HEK293 (cell line): ENCODE results near the gene LRFN2.

Source experiments
- CTCF ChIA-PET: fragments of 350-600 bp; formaldehyde crosslinking; extraction: SDS; loops from one replicate; lab custom pipeline; 2021; ENCODE audit warnings: antibody characterized with exemption; lab: Yijun Ruan, JAX
- POLR2A ChIA-PET: fragments of 300-600 bp; formaldehyde crosslinking; extraction: SDS; loops from one replicate; lab custom pipeline; 2020; ENCODE audit warnings: antibody characterized with exemption, inconsistent platforms; lab: Yijun Ruan, JAX
- H3K27ac ChIP-seq: fragments of 200-500 bp; sonication (Bioruptor generic); 2 replicates; pipeline ENCODE4 v1.5.1; 2014; ENCODE audit warnings: low read depth, low read length, control low read depth, inconsistent platforms; ENCODE audit errors: extremely low read depth
- H3K36me3 ChIP-seq, 2 experiments: fragments of 200-500 bp in 1 of 2; sonication (Bioruptor generic) in 1 of 2; 1 replicate in 1 of 2; 2 replicates in 1 of 2; pipeline ENCODE4 v1.5.1; 2014 to 2017; ENCODE audit warnings: inconsistent platforms in 2 of 2, low read length in 2 of 2; ENCODE audit not compliant: control insufficient read depth in 2 of 2, insufficient read depth in 1 of 2
- H3K4me1 ChIP-seq: fragments of 200-500 bp; sonication (Bioruptor generic); 2 replicates; pipeline ENCODE4 v1.5.1; 2014; ENCODE audit warnings: mild to moderate bottlenecking, low read length, inconsistent platforms; ENCODE audit not compliant: control insufficient read depth, insufficient read depth
- H3K4me3 ChIP-seq: 2 replicates; pipeline ENCODE4 v1.5.1; 2011; ENCODE audit warnings: low read depth, mild to moderate bottlenecking, control low read depth, low read length, moderate library complexity
- H3K9me3 ChIP-seq: fragments of 200-500 bp; sonication (Bioruptor generic); 2 replicates; pipeline ENCODE4 v1.5.1; 2014; ENCODE audit warnings: low read depth, low read length, inconsistent platforms; ENCODE audit not compliant: control insufficient read depth, insufficient read depth
- BCL11A ChIP-seq: fragments of 450-650 bp; formaldehyde crosslinking; IDR thresholded peaks from 2 replicates; pipeline ENCODE4 v1.5.1; 2016; ENCODE audit warnings: low read depth, missing biosample characterization, missing genetic modification characterization
- GLI2 ChIP-seq: fragments of 450-650 bp; formaldehyde crosslinking; IDR thresholded peaks from 2 replicates; pipeline ENCODE4; 2017; ENCODE audit warnings: missing biosample characterization, missing genetic modification characterization, low read depth, borderline replicate concordance
- WT1 ChIP-seq: fragments of 450-650 bp; formaldehyde crosslinking; IDR thresholded peaks from 2 replicates; pipeline ENCODE4 v1.5.1; 2016; ENCODE audit warnings: missing biosample characterization, missing genetic modification characterization
- ZFHX2 ChIP-seq: fragments of 450-650 bp; formaldehyde crosslinking; conservative IDR thresholded peaks from 2 replicates; pipeline ENCODE4 v1.5.1; 2016; ENCODE audit warnings: missing biosample characterization, missing genetic modification characterization
- ZNF214 ChIP-seq: fragments of 450-650 bp; formaldehyde crosslinking; IDR thresholded peaks from 2 replicates; pipeline ENCODE4 v1.5.1; 2017; ENCODE audit warnings: missing biosample characterization, mild to moderate bottlenecking, missing genetic modification characterization, borderline replicate concordance
- ZNF223 ChIP-seq: fragments of 450-650 bp; formaldehyde crosslinking; IDR thresholded peaks from 2 replicates; pipeline ENCODE4 v1.5.1; 2016; ENCODE audit warnings: missing biosample characterization, missing genetic modification characterization
- ZNF341 ChIP-seq: fragments of 450-650 bp; formaldehyde crosslinking; IDR thresholded peaks from 2 replicates; pipeline ENCODE4; 2016; ENCODE audit warnings: low read depth, missing biosample characterization, missing genetic modification characterization
- ZNF423 ChIP-seq: fragments of 450-650 bp; formaldehyde crosslinking; IDR thresholded peaks from 2 replicates; pipeline ENCODE4 v1.5.1; 2016; ENCODE audit warnings: missing biosample characterization, missing genetic modification characterization
- ZNF555 ChIP-seq: fragments of 450-650 bp; formaldehyde crosslinking; conservative IDR thresholded peaks from 2 replicates; pipeline ENCODE4 v1.5.1; 2017; ENCODE audit warnings: missing biosample characterization, mild to moderate bottlenecking, missing genetic modification characterization, inconsistent platforms
- ZNF600 ChIP-seq: fragments of 450-650 bp; formaldehyde crosslinking; IDR thresholded peaks from 2 replicates; pipeline ENCODE4 v1.5.1; 2016; ENCODE audit warnings: missing biosample characterization, missing genetic modification characterization
- ZNF76 ChIP-seq: fragments of 450-650 bp; formaldehyde crosslinking; IDR thresholded peaks from 2 replicates; pipeline ENCODE4; 2016; ENCODE audit warnings: low read depth, missing biosample characterization, missing genetic modification characterization, borderline replicate concordance
- TF ChIP-seq, protein P1 (sequence below): fragments of 450-650 bp; formaldehyde crosslinking; IDR thresholded peaks from 2 replicates; pipeline ENCODE4 v1.5.1; 2016; ENCODE audit warnings: missing biosample characterization, missing genetic modification characterization
- TF ChIP-seq, protein P2 (sequence below): fragments of 450-650 bp; IDR thresholded peaks from 2 replicates; pipeline ENCODE4 v1.5.1; 2018; ENCODE audit warnings: missing biosample characterization, missing genetic modification characterization
- TF ChIP-seq, protein P3 (sequence below): fragments of 450-650 bp; formaldehyde crosslinking; IDR thresholded peaks from 2 replicates; pipeline ENCODE4; 2016; ENCODE audit warnings: missing biosample characterization, missing genetic modification characterization
- TF ChIP-seq, protein P4 (sequence below): fragments of 450-650 bp; formaldehyde crosslinking; IDR thresholded peaks from 2 replicates; pipeline ENCODE4 v1.5.1; 2017; ENCODE audit warnings: missing biosample characterization, missing genetic modification characterization
- TF ChIP-seq, protein P5 (sequence below): fragments of 450-650 bp; formaldehyde crosslinking; conservative IDR thresholded peaks from 2 replicates; pipeline ENCODE4 v1.5.1; 2016; ENCODE audit warnings: low read depth, missing biosample characterization, missing genetic modification characterization

The LRFN2 gene

DNA sequence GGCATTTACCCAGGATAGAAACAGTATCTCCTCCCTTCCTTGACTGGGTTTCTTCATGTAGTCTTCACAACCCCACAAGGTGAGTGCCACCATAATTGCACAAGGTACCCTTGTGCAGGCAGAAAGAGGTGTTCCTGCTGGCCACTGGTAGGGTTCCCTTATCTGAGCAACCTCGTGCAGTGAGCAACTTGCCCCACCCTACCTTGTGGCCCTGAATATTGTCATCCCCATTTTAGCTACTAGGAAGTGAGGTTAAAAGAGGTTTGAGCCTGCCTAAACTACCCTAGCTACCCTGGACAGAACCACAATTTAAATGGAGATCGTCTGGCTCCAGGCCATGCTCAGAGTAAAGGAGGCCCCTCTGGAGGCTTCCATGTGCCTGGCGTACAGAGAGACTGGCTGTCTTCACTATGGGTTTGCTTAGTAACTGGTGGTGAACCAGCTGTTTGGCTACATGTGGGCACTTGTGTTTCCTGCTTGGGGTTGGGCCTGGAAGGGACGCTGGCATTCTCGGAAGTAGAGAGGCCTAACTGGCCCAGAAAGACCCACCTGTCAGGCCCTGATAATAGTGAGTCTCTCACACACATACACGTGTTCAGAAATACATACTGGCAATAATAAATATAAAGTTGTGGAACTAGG, 148.8 kb downstream of the LRFN2 start:
- ChIA-PET CTCF (no interaction called here), POLR2A (no interaction called here)
- Histone ChIP-seq H3K4me1 (no peaks in the 10 kb centered on the region), H3K27ac (no peak overlapping the region), H3K36me3 (no peaks in the 10 kb centered on the region), H3K4me3 (no peak overlapping the region), H3K9me3 (no peaks in the 10 kb centered on the region)
- TF ChIP-seq ZNF341, result no peak

DNA sequence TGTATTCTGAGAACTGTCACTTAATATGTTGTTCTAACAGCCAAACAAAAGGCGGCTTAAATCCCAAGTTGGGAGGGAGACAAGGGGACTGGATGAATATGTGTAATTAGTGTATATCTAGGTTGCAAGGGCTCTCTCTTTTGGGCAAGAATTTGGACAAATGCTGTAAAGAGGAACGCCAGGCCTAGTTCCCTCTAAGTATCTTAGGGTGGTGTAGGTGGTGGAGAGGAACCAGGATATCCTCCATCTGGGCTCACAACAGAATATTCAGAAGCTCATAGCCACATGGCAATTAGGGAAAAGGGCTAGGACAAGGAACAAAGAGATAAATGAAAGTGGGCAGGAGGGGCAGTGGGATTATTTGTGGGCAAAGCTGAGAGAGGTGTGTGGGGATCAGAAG, 149.5 kb downstream of the LRFN2 start:
- H3K36me3 ChIP-seq, result no peaks in the 10 kb centered on the region
- no peak overlapping the region for H3K27ac ChIP-seq
- CTCF ChIA-PET, result no interaction called here
- TF ChIP-seq, protein P1, sequence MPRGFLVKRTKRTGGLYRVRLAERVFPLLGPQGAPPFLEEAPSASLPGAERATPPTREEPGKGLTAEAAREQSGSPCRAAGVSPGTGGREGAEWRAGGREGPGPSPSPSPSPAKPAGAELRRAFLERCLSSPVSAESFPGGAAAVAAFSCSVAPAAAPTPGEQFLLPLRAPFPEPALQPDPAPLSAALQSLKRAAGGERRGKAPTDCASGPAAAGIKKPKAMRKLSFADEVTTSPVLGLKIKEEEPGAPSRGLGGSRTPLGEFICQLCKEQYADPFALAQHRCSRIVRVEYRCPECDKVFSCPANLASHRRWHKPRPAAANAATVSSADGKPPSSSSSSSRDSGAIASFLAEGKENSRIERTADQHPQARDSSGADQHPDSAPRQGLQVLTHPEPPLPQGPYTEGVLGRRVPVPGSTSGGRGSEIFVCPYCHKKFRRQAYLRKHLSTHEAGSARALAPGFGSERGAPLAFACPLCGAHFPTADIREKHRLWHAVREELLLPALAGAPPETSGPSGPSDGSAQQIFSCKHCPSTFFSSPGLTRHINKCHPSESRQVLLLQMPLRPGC (tag by site-specific recombination), result no peak
- TF ChIP-seq ZNF214 (tag by site-specific recombination), result no peak
- TF ChIP-seq WT1 (tag by site-specific recombination), result no peak
- TF ChIP-seq, protein P2, sequence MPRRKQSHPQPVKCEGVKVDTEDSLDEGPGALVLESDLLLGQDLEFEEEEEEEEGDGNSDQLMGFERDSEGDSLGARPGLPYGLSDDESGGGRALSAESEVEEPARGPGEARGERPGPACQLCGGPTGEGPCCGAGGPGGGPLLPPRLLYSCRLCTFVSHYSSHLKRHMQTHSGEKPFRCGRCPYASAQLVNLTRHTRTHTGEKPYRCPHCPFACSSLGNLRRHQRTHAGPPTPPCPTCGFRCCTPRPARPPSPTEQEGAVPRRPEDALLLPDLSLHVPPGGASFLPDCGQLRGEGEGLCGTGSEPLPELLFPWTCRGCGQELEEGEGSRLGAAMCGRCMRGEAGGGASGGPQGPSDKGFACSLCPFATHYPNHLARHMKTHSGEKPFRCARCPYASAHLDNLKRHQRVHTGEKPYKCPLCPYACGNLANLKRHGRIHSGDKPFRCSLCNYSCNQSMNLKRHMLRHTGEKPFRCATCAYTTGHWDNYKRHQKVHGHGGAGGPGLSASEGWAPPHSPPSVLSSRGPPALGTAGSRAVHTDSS, result no peak
- no peak for TF ChIP-seq ZNF600 (tag by site-specific recombination)
- no peak for TF ChIP-seq ZNF223
- TF ChIP-seq, protein P3, sequence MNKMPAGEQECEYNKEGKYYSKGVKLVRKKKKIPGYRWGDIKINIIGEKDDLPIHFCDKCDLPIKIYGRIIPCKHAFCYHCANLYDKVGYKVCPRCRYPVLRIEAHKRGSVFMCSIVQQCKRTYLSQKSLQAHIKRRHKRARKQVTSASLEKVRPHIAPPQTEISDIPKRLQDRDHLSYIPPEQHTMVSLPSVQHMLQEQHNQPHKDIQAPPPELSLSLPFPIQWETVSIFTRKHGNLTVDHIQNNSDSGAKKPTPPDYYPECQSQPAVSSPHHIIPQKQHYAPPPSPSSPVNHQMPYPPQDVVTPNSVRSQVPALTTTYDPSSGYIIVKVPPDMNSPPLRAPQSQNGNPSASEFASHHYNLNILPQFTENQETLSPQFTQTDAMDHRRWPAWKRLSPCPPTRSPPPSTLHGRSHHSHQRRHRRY (tag by site-specific recombination), result no peak
- no peak for TF ChIP-seq ZNF423 (tag by site-specific recombination)
- no peak for TF ChIP-seq ZNF76 (tag by site-specific recombination)
- no peak for TF ChIP-seq ZFHX2 (tag by site-specific recombination)
- no peak for TF ChIP-seq GLI2 (tag by site-specific recombination)
- no peak for TF ChIP-seq BCL11A (tag by site-specific recombination)
- TF ChIP-seq, protein P4, sequence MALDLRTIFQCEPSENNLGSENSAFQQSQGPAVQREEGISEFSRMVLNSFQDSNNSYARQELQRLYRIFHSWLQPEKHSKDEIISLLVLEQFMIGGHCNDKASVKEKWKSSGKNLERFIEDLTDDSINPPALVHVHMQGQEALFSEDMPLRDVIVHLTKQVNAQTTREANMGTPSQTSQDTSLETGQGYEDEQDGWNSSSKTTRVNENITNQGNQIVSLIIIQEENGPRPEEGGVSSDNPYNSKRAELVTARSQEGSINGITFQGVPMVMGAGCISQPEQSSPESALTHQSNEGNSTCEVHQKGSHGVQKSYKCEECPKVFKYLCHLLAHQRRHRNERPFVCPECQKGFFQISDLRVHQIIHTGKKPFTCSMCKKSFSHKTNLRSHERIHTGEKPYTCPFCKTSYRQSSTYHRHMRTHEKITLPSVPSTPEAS (tag by site-specific recombination), result no peak
- TF ChIP-seq, protein P5, sequence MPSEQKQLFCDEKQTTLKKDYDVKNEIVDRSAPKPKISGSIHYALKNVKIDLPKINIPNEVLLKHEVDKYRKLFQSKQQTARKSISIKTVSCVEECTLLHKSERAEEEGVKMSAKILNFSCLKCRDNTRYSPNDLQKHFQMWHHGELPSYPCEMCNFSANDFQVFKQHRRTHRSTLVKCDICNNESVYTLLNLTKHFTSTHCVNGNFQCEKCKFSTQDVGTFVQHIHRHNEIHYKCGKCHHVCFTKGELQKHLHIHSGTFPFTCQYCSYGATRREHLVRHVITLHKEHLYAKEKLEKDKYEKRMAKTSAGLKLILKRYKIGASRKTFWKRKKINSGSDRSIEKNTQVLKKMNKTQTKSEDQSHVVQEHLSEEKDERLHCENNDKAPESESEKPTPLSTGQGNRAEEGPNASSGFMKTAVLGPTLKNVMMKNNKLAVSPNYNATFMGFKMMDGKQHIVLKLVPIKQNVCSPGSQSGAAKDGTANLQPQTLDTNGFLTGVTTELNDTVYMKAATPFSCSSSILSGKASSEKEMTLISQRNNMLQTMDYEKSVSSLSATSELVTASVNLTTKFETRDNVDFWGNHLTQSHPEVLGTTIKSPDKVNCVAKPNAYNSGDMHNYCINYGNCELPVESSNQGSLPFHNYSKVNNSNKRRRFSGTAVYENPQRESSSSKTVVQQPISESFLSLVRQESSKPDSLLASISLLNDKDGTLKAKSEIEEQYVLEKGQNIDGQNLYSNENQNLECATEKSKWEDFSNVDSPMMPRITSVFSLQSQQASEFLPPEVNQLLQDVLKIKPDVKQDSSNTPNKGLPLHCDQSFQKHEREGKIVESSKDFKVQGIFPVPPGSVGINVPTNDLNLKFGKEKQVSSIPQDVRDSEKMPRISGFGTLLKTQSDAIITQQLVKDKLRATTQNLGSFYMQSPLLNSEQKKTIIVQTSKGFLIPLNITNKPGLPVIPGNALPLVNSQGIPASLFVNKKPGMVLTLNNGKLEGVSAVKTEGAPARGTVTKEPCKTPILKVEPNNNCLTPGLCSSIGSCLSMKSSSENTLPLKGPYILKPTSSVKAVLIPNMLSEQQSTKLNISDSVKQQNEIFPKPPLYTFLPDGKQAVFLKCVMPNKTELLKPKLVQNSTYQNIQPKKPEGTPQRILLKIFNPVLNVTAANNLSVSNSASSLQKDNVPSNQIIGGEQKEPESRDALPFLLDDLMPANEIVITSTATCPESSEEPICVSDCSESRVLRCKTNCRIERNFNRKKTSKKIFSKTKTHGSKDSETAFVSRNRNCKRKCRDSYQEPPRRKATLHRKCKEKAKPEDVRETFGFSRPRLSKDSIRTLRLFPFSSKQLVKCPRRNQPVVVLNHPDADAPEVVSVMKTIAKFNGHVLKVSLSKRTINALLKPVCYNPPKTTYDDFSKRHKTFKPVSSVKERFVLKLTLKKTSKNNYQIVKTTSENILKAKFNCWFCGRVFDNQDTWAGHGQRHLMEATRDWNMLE (tag by site-specific recombination), result no peak
- TF ChIP-seq ZNF555 (tag by site-specific recombination), result no peak
- TF ChIP-seq, all 188 proteins: peak for 0
- H3K4me3 ChIP-seq, result no peak overlapping the region
- POLR2A ChIA-PET, result no interaction called here
- H3K4me1 ChIP-seq, result no peaks in the 10 kb centered on the region
- no peaks in the 10 kb centered on the region for H3K9me3 ChIP-seq
